ENCODE measurements around the gene COTL1. TPM values are rescaled to one million over a fixed set of nuclear protein-coding genes. Genes with fewer than 3 reads are reported as not detected.

The COTL1 gene
- total RNA-seq, 4 donors from 2014 or later, result 7.9 to 12.9 (median 10.3) TPM

GRCh38 chr16:84613408-84614072 is 4.3 kb downstream of the COTL1 start:
- no peaks in the 10 kb centered on the region for H3K36me3 ChIP-seq
- H3K4me3 ChIP-seq, result no peak overlapping the region
- H3K9me3 ChIP-seq, result no peaks in the 10 kb centered on the region
- 90% methylated on average over 7 of the region's 7 CpGs for WGBS
- TF ChIP-seq POLR2A (IDR thresholded peaks at IDR 0.05) (no peak), EP300 (IDR thresholded peaks at IDR 0.05) (no peak), POLR2AphosphoS5 (IDR thresholded peaks at IDR 0.05) (no peak), CTCF (IDR thresholded peaks at IDR 0.05) (no peak)
- peak in 1 of 2 donors; percentile 20 for DNase-seq (ENCODE audit: low spot score in 2 of 2)
- no peaks in the 10 kb centered on the region for H3K27me3 ChIP-seq
- peaks cover 30% of the 10 kb centered on the region for H3K4me1 ChIP-seq
- no peak overlapping the region for H3K27ac ChIP-seq

DNA sequence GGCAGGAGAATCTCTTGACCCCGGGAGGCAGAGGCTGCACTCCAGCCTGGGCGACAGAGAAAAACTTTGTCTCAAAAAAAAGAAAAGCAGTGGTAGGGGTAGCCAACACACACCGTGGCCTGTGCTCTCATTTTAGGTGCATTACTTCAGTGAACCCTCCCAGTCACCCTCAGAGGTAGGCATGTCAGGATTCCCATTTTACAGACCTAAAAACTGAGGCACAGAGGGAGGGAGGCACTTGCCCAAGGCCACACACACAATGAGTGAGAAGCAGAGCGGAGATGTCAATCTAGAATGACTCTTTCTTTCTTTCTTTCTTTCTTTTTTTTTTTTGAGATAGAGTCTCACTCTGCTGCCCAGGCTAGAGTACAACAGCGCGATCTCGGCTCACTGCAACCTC is 5.2 kb downstream of the COTL1 start:
- Histone ChIP-seq H3K36me3 (no peaks in the 10 kb centered on the region), H3K27ac (no peak overlapping the region), H3K27me3 (no peaks in the 10 kb centered on the region), H3K4me3 (no peak overlapping the region), H3K9me3 (no peaks in the 10 kb centered on the region), H3K4me1 (peaks cover 24% of the 10 kb centered on the region)
- DNase-seq (ENCODE audit: low spot score in 2 of 2), result no peak
- TF ChIP-seq POLR2A (IDR thresholded peaks at IDR 0.05), result no peak
- TF ChIP-seq CTCF (IDR thresholded peaks at IDR 0.05), result no peak
- TF ChIP-seq EP300 (IDR thresholded peaks at IDR 0.05), result no peak
- TF ChIP-seq POLR2AphosphoS5 (IDR thresholded peaks at IDR 0.05), result no peak
- WGBS, result 100% methylated on average over 7 of the region's 7 CpGs

DNA sequence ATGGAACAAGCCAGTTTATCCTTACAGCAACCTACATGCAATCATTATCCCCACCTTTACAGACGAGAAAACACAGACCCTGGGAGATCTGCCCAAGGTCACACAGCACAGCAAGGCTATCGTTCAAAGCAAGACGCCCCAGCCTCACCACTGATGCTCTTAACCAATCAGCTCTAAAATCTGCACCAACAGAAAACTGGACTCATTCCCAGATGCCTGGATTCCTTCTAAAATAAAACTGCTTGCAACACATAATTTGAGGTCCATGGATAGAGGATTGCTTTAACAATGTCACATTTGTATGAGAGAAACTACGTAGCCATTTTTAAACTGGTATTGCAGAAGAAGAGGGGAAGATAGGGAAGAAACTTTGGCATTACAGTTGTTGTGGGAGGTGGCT is 6.8 kb downstream of the COTL1 start:
- 46% methylated on average over 4 of the region's 4 CpGs for WGBS
- Histone ChIP-seq H3K4me3 (no peak overlapping the region), H3K9me3 (no peaks in the 10 kb centered on the region), H3K27me3 (no peaks in the 10 kb centered on the region), H3K36me3 (no peaks in the 10 kb centered on the region), H3K4me1 (peaks cover 8% of the 10 kb centered on the region), H3K27ac (no peak overlapping the region)
- no peak for DNase-seq (ENCODE audit: low spot score in 2 of 2)
- TF ChIP-seq EP300 (IDR thresholded peaks at IDR 0.05) (no peak), POLR2A (IDR thresholded peaks at IDR 0.05) (no peak), CTCF (IDR thresholded peaks at IDR 0.05) (no peak), POLR2AphosphoS5 (IDR thresholded peaks at IDR 0.05) (no peak)

DNA sequence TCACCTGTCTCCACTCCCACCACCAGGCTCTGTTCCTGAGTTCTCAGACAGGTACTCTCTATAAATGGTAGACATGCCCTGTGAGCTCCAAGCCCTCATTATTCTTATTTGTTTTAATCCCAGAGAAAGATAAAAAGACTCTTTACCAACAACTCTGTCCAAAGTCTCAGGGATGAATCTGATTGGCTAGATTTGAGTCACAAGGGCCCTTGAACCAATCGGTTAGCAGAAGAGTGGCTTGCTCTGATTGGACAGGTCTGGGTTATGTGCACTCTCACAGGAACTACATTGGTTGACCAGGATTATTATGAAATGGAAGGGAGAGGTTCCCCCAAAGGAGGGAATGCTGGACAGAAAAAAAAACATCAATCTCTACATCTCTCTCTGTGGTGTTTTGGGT is 7.5 kb downstream of the COTL1 start:
- Histone ChIP-seq H3K4me3 (no peak overlapping the region), H3K9me3 (no peaks in the 10 kb centered on the region), H3K27ac (no peak overlapping the region), H3K4me1 (peaks cover 5% of the 10 kb centered on the region), H3K36me3 (no peaks in the 10 kb centered on the region), H3K27me3 (no peaks in the 10 kb centered on the region)
- WGBS, result 89% methylated on average over 1 of the region's 1 CpG
- DNase-seq (ENCODE audit: low spot score in 2 of 2), result no peak
- TF ChIP-seq CTCF (IDR thresholded peaks at IDR 0.05), result no peak
- TF ChIP-seq POLR2A (IDR thresholded peaks at IDR 0.05), result no peak
- TF ChIP-seq POLR2AphosphoS5 (IDR thresholded peaks at IDR 0.05), result no peak
- no peak for TF ChIP-seq EP300 (IDR thresholded peaks at IDR 0.05)

- 87% methylated on average over 6 of the region's 6 CpGs for WGBS
These were observed 8.2 kb downstream of the COTL1 start for GRCh38 chr16:84609563-84610177.

More at GRCh38 chr16:84609563-84610177, 8.2 kb downstream of the COTL1 start:
- Histone ChIP-seq H3K27ac (no peak overlapping the region), H3K27me3 (no peaks in the 10 kb centered on the region), H3K4me1 (no peaks in the 10 kb centered on the region), H3K9me3 (no peaks in the 10 kb centered on the region), H3K4me3 (no peak overlapping the region), H3K36me3 (no peaks in the 10 kb centered on the region)
- TF ChIP-seq EP300 (IDR thresholded peaks at IDR 0.05) (no peak), CTCF (IDR thresholded peaks at IDR 0.05) (no peak), POLR2AphosphoS5 (IDR thresholded peaks at IDR 0.05) (no peak), POLR2A (IDR thresholded peaks at IDR 0.05) (no peak)
- DNase-seq (ENCODE audit: low spot score in 2 of 2), result no peak
